Measurements from ENCODE around the gene SSBP4. TPM values are rescaled to one million over a fixed set of nuclear protein-coding genes. Genes with fewer than 3 reads are reported as not detected.
A peak's percentile ranks its signal among the peaks of the same experiment; 100 is the strongest.

Gene SSBP4
- total and polyA plus RNA-seq, 4 donors, result 4.0 to 19.0 (median 11.5) TPM

- Histone ChIP-seq H3K9ac (ENCODE audit: low read depth in 1 of 2, low read length in 2 of 2) (no peak overlapping the region), H3K27me3 (ENCODE audit: control insufficient read depth in 4 of 4, insufficient read depth in 4 of 4, low read length in 3 of 4) (no peaks in the 10 kb centered on the region), H3K27ac (ENCODE audit: low read depth in 1 of 2, low read length in 2 of 2) (peak overlapping the region in 1 of 2 donors; percentile 55), H3K9me3 (ENCODE audit: control insufficient read depth in 4 of 4, low read length in 3 of 4) (no peaks in the 10 kb centered on the region), H3K36me3 (ENCODE audit: control insufficient read depth in 4 of 4, insufficient read depth in 3 of 4, low read depth in 1 of 4, low read length in 3 of 4) (peaks cover 0 to 4% (median 0%) of the 10 kb centered on the region in 4 donors), H3K4me1 (ENCODE audit: control insufficient read depth in 4 of 4, insufficient read depth in 4 of 4, low read length in 3 of 4) (peaks cover 17 to 51% (median 31%) of the 10 kb centered on the region in 4 donors), H3K4me3 (ENCODE audit: low read depth in 1 of 3, low read length in 3 of 3) (no peak overlapping the region)
- no peak for TF ChIP-seq JUND (IDR thresholded peaks at IDR 0.05)
- TF ChIP-seq HNF4A (conservative IDR thresholded peaks at IDR 0.05), result no peak
- TF ChIP-seq MAX (IDR thresholded peaks at IDR 0.05), result no peak
- DNase-seq (ENCODE audit: low spot score), result no peak
- 68% methylated on average over 5 of the region's 5 CpGs for WGBS
Observed at GRCh38 chr19:18475004-18475453, 55.8 kb downstream of the SSBP4 start.

GRCh38 chr19:18475762-18476331, 56.6 kb downstream of the SSBP4 start:
- no peak for DNase-seq (ENCODE audit: low spot score)
- Histone ChIP-seq H3K4me3 (ENCODE audit: low read depth in 1 of 3, low read length in 3 of 3) (no peak overlapping the region), H3K9ac (ENCODE audit: low read depth in 1 of 2, low read length in 2 of 2) (no peak overlapping the region), H3K4me1 (ENCODE audit: control insufficient read depth in 4 of 4, insufficient read depth in 4 of 4, low read length in 3 of 4) (peaks cover 10 to 49% (median 29%) of the 10 kb centered on the region in 4 donors), H3K27ac (ENCODE audit: low read depth in 1 of 2, low read length in 2 of 2) (peak overlapping the region; percentile 30 to 43), H3K36me3 (ENCODE audit: control insufficient read depth in 4 of 4, insufficient read depth in 3 of 4, low read depth in 1 of 4, low read length in 3 of 4) (peaks cover 0 to 2% (median 0%) of the 10 kb centered on the region in 4 donors), H3K9me3 (ENCODE audit: control insufficient read depth in 4 of 4, low read length in 3 of 4) (no peaks in the 10 kb centered on the region), H3K27me3 (ENCODE audit: control insufficient read depth in 4 of 4, insufficient read depth in 4 of 4, low read length in 3 of 4) (no peaks in the 10 kb centered on the region)
- 67% methylated on average over 19 of the region's 19 CpGs for WGBS
- TF ChIP-seq HNF4G (IDR thresholded peaks at IDR 0.05) (no peak), ATF3 (IDR thresholded peaks at IDR 0.05) (no peak), GABPA (IDR thresholded peaks at IDR 0.05 in 1 of 2, conservative IDR thresholded peaks at IDR 0.05 in 1 of 2) (no peak)

GRCh38 chr19:18476507-18477041, 57.4 kb downstream of the SSBP4 start:
- Histone ChIP-seq H3K9me3 (ENCODE audit: control insufficient read depth in 4 of 4, low read length in 3 of 4) (no peaks in the 10 kb centered on the region), H3K9ac (ENCODE audit: low read depth in 1 of 2, low read length in 2 of 2) (no peak overlapping the region), H3K36me3 (ENCODE audit: control insufficient read depth in 4 of 4, insufficient read depth in 3 of 4, low read depth in 1 of 4, low read length in 3 of 4) (peaks cover 0 to 2% (median 0%) of the 10 kb centered on the region in 4 donors), H3K27ac (ENCODE audit: low read depth in 1 of 2, low read length in 2 of 2) (peak overlapping the region in 1 of 2 donors; percentile 46), H3K27me3 (ENCODE audit: control insufficient read depth in 4 of 4, insufficient read depth in 4 of 4, low read length in 3 of 4) (no peaks in the 10 kb centered on the region), H3K4me3 (ENCODE audit: low read depth in 1 of 3, low read length in 3 of 3) (no peak overlapping the region), H3K4me1 (ENCODE audit: control insufficient read depth in 4 of 4, insufficient read depth in 4 of 4, low read length in 3 of 4) (peaks cover 10 to 49% (median 30%) of the 10 kb centered on the region in 4 donors)
- TF ChIP-seq JUND (IDR thresholded peaks at IDR 0.05) (no peak), RXRA (IDR thresholded peaks at IDR 0.05) (no peak), NR2F2 (IDR thresholded peaks at IDR 0.05) (no peak), YY1 (IDR thresholded peaks at IDR 0.05) (no peak), RAD21 (IDR thresholded peaks at IDR 0.05) (no peak), HNF4A (conservative IDR thresholded peaks at IDR 0.05) (no peak), FOXA2 (IDR thresholded peaks at IDR 0.05) (no peak), FOXA1 (IDR thresholded peaks at IDR 0.05) (no peak), REST (IDR thresholded peaks at IDR 0.05) (no peak), GABPA (IDR thresholded peaks at IDR 0.05 in 1 of 2, conservative IDR thresholded peaks at IDR 0.05 in 1 of 2) (no peak), MAX (IDR thresholded peaks at IDR 0.05) (no peak), EGR1 (IDR thresholded peaks at IDR 0.05; ENCODE audit: low read depth in 2 of 2) (no peak), TAF1 (conservative IDR thresholded peaks at IDR 0.05) (no peak), SP1 (IDR thresholded peaks at IDR 0.05) (no peak), ZBTB33 (IDR thresholded peaks at IDR 0.05) (no peak), CTCF (IDR thresholded peaks at IDR 0.05; ENCODE audit: low read depth, low read length, missing input control) (no peak), HNF4G (IDR thresholded peaks at IDR 0.05) (no peak), ATF3 (IDR thresholded peaks at IDR 0.05) (no peak)
- 93% methylated on average over 14 of the region's 14 CpGs for WGBS
- DNase-seq (ENCODE audit: low spot score), result no peak
